GM12864 (cell line): ENCODE results near the gene PRPF19.

Source experiments
- DNase-seq: peaks from one replicate; pipeline ENCODE4 v3.0.0-alpha.2; 2011; ENCODE audit warnings: low read depth
- H3K4me3 ChIP-seq: 2 replicates; pipeline ENCODE4 v1.5.1; 2011; ENCODE audit warnings: mild to moderate bottlenecking, low read depth, low read length, control low read depth
- CTCF ChIP-seq: IDR thresholded peaks from 2 replicates; pipeline ENCODE4 v1.5.1; 2011; ENCODE audit warnings: low read depth, mild to moderate bottlenecking, moderate library complexity, low read length, control low read depth, inconsistent platforms; ENCODE audit errors: missing control alignments

Gene PRPF19

DNA sequence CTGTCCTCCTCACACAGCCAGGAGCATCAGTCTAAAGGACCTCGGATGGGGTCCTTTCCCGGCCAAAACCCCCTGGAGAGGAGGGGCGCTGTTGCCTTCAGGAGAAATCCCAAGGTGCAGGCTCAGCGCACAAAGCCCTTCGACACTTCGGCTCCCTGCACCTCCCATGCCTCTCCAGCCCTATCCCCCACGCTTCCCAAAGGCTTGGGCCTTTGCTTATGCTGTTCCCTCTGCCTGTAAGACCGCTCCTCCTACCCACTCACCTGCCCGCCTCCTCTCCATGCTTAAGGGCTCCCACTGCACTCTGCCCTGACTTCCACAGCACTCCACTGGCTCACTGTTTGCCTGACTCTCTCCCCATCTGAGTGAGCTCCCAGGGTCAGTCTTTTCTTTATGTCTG, 32.1 kb upstream of the PRPF19 start:
- TF ChIP-seq CTCF, result no peak
- DNase-seq, result no peak
- H3K4me3 ChIP-seq, result no peak overlapping the region

DNA sequence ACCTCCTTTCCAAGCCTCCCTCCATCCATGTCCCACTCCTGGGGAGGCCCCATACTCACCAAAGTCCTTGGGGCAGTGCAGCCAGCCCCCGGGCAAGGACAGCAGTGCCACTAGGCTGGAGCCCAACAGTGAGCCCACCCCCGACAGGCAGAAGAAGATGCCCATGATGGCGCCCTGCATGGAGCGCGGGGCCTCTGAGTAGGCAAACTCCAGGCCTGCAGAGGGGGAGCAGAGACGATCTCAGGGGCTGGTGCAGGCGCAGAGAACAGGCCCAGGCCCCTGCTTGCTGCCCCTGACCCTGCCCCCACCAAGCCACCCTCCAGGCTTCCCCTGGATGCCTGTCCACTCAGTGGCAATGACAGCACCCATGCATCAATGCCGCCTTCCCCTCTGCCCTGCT, 31.4 kb upstream of the PRPF19 start:
- no peak for DNase-seq
- no peak overlapping the region for H3K4me3 ChIP-seq
- no peak for TF ChIP-seq CTCF

GRCh38 chr11:60937144-60937527, 30.8 kb upstream of the PRPF19 start:
- H3K4me3 ChIP-seq, result no peak overlapping the region
- DNase-seq, result no peak
- no peak for TF ChIP-seq CTCF

- DNase-seq, result no peak
- TF ChIP-seq CTCF, result no peak
- H3K4me3 ChIP-seq, result no peak overlapping the region
These were observed 30.2 kb upstream of the PRPF19 start for GRCh38 chr11:60936467-60937143.

GRCh38 chr11:60935676-60936442, 29.5 kb upstream of the PRPF19 start:
- TF ChIP-seq CTCF, result no peak
- no peak for DNase-seq
- no peak overlapping the region for H3K4me3 ChIP-seq

- no peak overlapping the region for H3K4me3 ChIP-seq
- no peak for DNase-seq
- TF ChIP-seq CTCF, result no peak
These were observed 28.6 kb upstream of the PRPF19 start for GRCh38 chr11:60934790-60935605.
